Uterus (tissue), 2 donors: Measurements from ENCODE around the gene TSEN15.

ENCODE experiments used
- CTCF ChIP-seq, 4 experiments: fragments of 200-600 bp in 2 of 4; fragments of 450-650 bp in 2 of 4; sonication (generic) in 2 of 4; IDR thresholded peaks; one replicate each; pipeline ENCODE4 v1.5.1; 2016 to 2019; ENCODE audit warnings: antibody characterized with exemption in 4 of 4, mild to moderate bottlenecking in 2 of 4, moderate library complexity in 1 of 4
- POLR2A ChIP-seq, 2 donors: fragments of 450-650 bp; IDR thresholded peaks; one replicate each; pipeline ENCODE4 v1.6.1; 2016; ENCODE audit warnings: antibody characterized with exemption in 2 of 2, mild to moderate bottlenecking in 1 of 2, moderate library complexity in 1 of 2

- no peak for TF ChIP-seq CTCF (IDR thresholded peaks at IDR 0.05)
- no peak for TF ChIP-seq POLR2A (IDR thresholded peaks at IDR 0.05)
These were observed 39.3 kb upstream of the TSEN15 start for GRCh38 chr1:184012187-184012586.
